IPS-18a (cell line): ENCODE measurements around the gene CADPS2.
A peak's percentile ranks its signal among the peaks of the same experiment; 100 is the strongest.

ENCODE experiments used
- H3K27ac ChIP-seq: one replicate; pipeline ENCODE4 v1.5.1; 2013; ENCODE audit warnings: low read length
- H3K27me3 ChIP-seq: one replicate; pipeline ENCODE4 v1.6.1; 2013; ENCODE audit warnings: mild to moderate bottlenecking, low read length; ENCODE audit not compliant: control insufficient read depth, insufficient read depth
- H3K36me3 ChIP-seq: one replicate; pipeline ENCODE4 v1.6.1; 2013; ENCODE audit warnings: low read depth, low read length; ENCODE audit not compliant: control insufficient read depth
- H3K4me1 ChIP-seq: one replicate; pipeline ENCODE4 v1.6.1; 2013; ENCODE audit warnings: low read depth, low read length; ENCODE audit not compliant: control insufficient read depth
- H3K4me3 ChIP-seq: one replicate; pipeline ENCODE4 v1.5.1; 2013; ENCODE audit warnings: low read length
- H3K9ac ChIP-seq: one replicate; pipeline ENCODE4 v1.6.1; 2013; ENCODE audit warnings: mild to moderate bottlenecking, low read length, moderate library complexity
- H3K9me3 ChIP-seq: one replicate; pipeline ENCODE4 v1.6.1; 2013; ENCODE audit warnings: low read depth, low read length; ENCODE audit not compliant: control insufficient read depth

Gene CADPS2

GRCh38 chr7:122706836-122707235, 179.4 kb downstream of the CADPS2 start:
- Histone ChIP-seq H3K4me3 (no peak overlapping the region), H3K27me3 (no peaks in the 10 kb centered on the region), H3K36me3 (no peaks in the 10 kb centered on the region), H3K27ac (no peak overlapping the region), H3K9me3 (no peaks in the 10 kb centered on the region), H3K9ac (no peak overlapping the region), H3K4me1 (no peaks in the 10 kb centered on the region)

GRCh38 chr7:122702872-122703510, 183.3 kb downstream of the CADPS2 start, which contains the start of gene RNF148:
RNF148 (minus strand) TSS chr7:122702922; CDS start chr7:122702750, 172 bp downstream.
- no peaks in the 10 kb centered on the region for H3K27me3 ChIP-seq
- no peak within 1 kb of the TSS for H3K9ac ChIP-seq
- no peaks in the 10 kb centered on the region for H3K9me3 ChIP-seq
- H3K27ac ChIP-seq, result no peak within 1 kb of the TSS
- H3K4me1 ChIP-seq, result no peaks in the 10 kb centered on the region
- H3K4me3 ChIP-seq, result no peak within 1 kb of the TSS
- H3K36me3 ChIP-seq, result no peaks in the 10 kb centered on the region

GRCh38 chr7:122699017-122699416, 187.2 kb downstream of the CADPS2 start, which contains the start of gene RNF133:
RNF133 (minus strand) TSS chr7:122699117; CDS start chr7:122698918, 199 bp downstream.
- no peaks in the 10 kb centered on the region for H3K9me3 ChIP-seq

GRCh38 chr7:122695816-122696215, 190.4 kb downstream of the CADPS2 start:
- no peaks in the 10 kb centered on the region for H3K36me3 ChIP-seq
- H3K4me3 ChIP-seq, result no peak overlapping the region
- no peaks in the 10 kb centered on the region for H3K4me1 ChIP-seq
- H3K27me3 ChIP-seq, result no peaks in the 10 kb centered on the region
- H3K27ac ChIP-seq, result no peak overlapping the region
- peaks cover 8% of the 10 kb centered on the region for H3K9me3 ChIP-seq
- H3K9ac ChIP-seq, result no peak overlapping the region

More at GRCh38 chr7:122699017-122699416, 187.2 kb downstream of the CADPS2 start, which contains the start of gene RNF133:
- H3K36me3 ChIP-seq, result no peaks in the 10 kb centered on the region
- no peaks in the 10 kb centered on the region for H3K27me3 ChIP-seq
- H3K9ac ChIP-seq, result no peak within 1 kb of the TSS
- no peak within 1 kb of the TSS for H3K4me3 ChIP-seq
- H3K27ac ChIP-seq, result no peak within 1 kb of the TSS
- H3K4me1 ChIP-seq, result no peaks in the 10 kb centered on the region

GRCh38 chr7:122694697-122695096, 191.6 kb downstream of the CADPS2 start:
- Histone ChIP-seq H3K9ac (no peak overlapping the region), H3K4me1 (no peaks in the 10 kb centered on the region), H3K9me3 (peaks cover 8% of the 10 kb centered on the region), H3K27ac (no peak overlapping the region), H3K36me3 (no peaks in the 10 kb centered on the region), H3K27me3 (no peaks in the 10 kb centered on the region), H3K4me3 (no peak overlapping the region)

- H3K27ac ChIP-seq, result no peak overlapping the region
- H3K9me3 ChIP-seq, result peaks cover 8% of the 10 kb centered on the region
- no peak overlapping the region for H3K9ac ChIP-seq
- no peaks in the 10 kb centered on the region for H3K36me3 ChIP-seq
- no peaks in the 10 kb centered on the region for H3K27me3 ChIP-seq
- no peak overlapping the region for H3K4me3 ChIP-seq
- no peaks in the 10 kb centered on the region for H3K4me1 ChIP-seq
Measured at GRCh38 chr7:122692769-122693309, 193.4 kb downstream of the CADPS2 start.

- Histone ChIP-seq H3K4me1 (peaks cover 7% of the 10 kb centered on the region), H3K27ac (no peak overlapping the region), H3K36me3 (no peaks in the 10 kb centered on the region), H3K9ac (no peak overlapping the region), H3K4me3 (no peak overlapping the region), H3K9me3 (peaks cover 8% of the 10 kb centered on the region), H3K27me3 (no peaks in the 10 kb centered on the region)
Measured at GRCh38 chr7:122691569-122692235, 194.6 kb downstream of the CADPS2 start.

GRCh38 chr7:122689346-122690109, 196.7 kb downstream of the CADPS2 start:
- no peaks in the 10 kb centered on the region for H3K36me3 ChIP-seq
- H3K4me1 ChIP-seq, result peaks cover 24% of the 10 kb centered on the region
- H3K9ac ChIP-seq, result no peak overlapping the region
- H3K27ac ChIP-seq, result no peak overlapping the region
- no peak overlapping the region for H3K4me3 ChIP-seq
- H3K9me3 ChIP-seq, result peaks cover 8% of the 10 kb centered on the region
- H3K27me3 ChIP-seq, result no peaks in the 10 kb centered on the region

- Histone ChIP-seq H3K27ac (no peak overlapping the region), H3K36me3 (no peaks in the 10 kb centered on the region)
Measured at GRCh38 chr7:122688400-122688998, 197.8 kb downstream of the CADPS2 start.

GRCh38 chr7:122686360-122686878, 199.8 kb downstream of the CADPS2 start:
- Histone ChIP-seq H3K9ac (no peak overlapping the region), H3K4me1 (peaks cover 27% of the 10 kb centered on the region), H3K9me3 (no peaks in the 10 kb centered on the region), H3K4me3 (peak overlapping the region; percentile 6), H3K27ac (no peak overlapping the region), H3K27me3 (no peaks in the 10 kb centered on the region), H3K36me3 (no peaks in the 10 kb centered on the region)

More at GRCh38 chr7:122688400-122688998, 197.8 kb downstream of the CADPS2 start:
- Histone ChIP-seq H3K27me3 (no peaks in the 10 kb centered on the region), H3K4me3 (no peak overlapping the region), H3K9ac (no peak overlapping the region), H3K4me1 (peaks cover 24% of the 10 kb centered on the region), H3K9me3 (peaks cover 8% of the 10 kb centered on the region)

GRCh38 chr7:122684504-122684903, 201.8 kb downstream of the CADPS2 start:
- H3K9ac ChIP-seq, result no peak overlapping the region
- no peak overlapping the region for H3K4me3 ChIP-seq
- peaks cover 33% of the 10 kb centered on the region for H3K4me1 ChIP-seq
- H3K36me3 ChIP-seq, result no peaks in the 10 kb centered on the region
- H3K27me3 ChIP-seq, result no peaks in the 10 kb centered on the region
- H3K27ac ChIP-seq, result no peak overlapping the region
- H3K9me3 ChIP-seq, result no peaks in the 10 kb centered on the region
